ENCODE data around the gene KDM5D. TPM values are rescaled to one million over a fixed set of nuclear protein-coding genes. Genes with fewer than 3 reads are reported as not detected.

The KDM5D gene
- total RNA-seq, 1 donor from 2014 or later, result not detected

DNA sequence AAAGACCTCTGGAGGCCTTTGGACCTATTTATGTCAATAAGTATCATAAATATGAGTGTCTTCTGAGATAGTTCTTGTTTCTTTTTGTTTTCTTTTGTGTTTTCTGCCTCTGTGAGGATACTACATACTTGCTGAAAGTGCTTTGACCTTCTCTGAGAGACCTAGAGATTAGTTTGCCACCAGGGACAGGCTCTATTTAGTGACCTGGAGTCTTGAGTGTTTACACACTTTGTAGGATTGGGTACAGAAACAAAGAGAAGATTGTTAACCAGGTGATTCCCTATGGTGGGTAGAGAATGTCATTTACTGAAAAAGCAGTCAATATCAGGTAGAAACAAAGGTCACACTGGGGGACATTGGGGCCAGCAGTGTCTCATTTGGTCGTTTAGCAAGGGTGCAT, 63.7 kb downstream of the KDM5D start:
- Mint-ChIP-seq H3K4me1 (no peaks in the 10 kb centered on the region), H3K9me3 (no peaks in the 10 kb centered on the region), H3K27ac (no peak overlapping the region), H3K4me3 (no peak overlapping the region), H3K27me3 (ENCODE audit: low read depth) (no peaks in the 10 kb centered on the region), H3K36me3 (no peaks in the 10 kb centered on the region)
- no peak for DNase-seq (ENCODE audit: low spot score in 2 of 2, unreplicated experiment in 2 of 2)
- TF ChIP-seq, protein P1, sequence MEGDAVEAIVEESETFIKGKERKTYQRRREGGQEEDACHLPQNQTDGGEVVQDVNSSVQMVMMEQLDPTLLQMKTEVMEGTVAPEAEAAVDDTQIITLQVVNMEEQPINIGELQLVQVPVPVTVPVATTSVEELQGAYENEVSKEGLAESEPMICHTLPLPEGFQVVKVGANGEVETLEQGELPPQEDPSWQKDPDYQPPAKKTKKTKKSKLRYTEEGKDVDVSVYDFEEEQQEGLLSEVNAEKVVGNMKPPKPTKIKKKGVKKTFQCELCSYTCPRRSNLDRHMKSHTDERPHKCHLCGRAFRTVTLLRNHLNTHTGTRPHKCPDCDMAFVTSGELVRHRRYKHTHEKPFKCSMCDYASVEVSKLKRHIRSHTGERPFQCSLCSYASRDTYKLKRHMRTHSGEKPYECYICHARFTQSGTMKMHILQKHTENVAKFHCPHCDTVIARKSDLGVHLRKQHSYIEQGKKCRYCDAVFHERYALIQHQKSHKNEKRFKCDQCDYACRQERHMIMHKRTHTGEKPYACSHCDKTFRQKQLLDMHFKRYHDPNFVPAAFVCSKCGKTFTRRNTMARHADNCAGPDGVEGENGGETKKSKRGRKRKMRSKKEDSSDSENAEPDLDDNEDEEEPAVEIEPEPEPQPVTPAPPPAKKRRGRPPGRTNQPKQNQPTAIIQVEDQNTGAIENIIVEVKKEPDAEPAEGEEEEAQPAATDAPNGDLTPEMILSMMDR (IDR thresholded peaks at IDR 0.05; ENCODE audit: unreplicated experiment), result no peak
